ENCODE measurements around the gene TAS2R39.

DNA sequence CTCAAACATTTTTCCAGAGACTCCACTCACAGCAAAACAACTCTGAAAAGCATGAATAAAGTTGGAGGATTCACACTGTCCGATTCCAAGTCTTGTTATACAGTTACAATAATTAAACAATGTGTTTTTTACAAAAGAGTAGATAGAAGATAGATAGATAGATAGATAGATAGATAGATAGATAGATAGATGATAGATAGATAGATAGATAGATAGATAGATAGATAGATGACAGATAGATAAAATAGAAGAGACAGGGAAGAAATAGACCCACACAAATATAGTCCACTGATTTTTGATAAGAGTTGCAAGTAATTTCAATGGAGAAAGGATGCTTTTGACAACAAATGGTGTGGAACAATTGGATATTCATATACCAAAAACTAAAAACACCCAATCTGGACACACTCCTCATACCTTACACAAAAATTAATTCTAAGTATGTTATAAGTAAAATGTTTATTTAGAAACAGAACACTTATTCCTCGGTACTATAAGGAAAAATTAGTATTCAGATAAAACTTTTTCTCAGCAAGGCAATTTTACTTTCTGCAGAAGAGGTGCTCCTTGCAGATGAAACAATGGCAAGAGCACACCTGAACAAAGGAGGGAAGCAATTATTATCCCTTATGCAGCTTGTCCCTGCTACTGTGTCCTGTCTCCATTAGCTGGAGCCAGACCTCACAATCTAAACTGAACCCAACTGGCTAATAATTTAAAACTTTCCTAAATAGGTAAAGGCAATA, 5.7 kb upstream of the TAS2R39 start:
- no peak for TF ChIP-seq POLR2A (IDR thresholded peaks at IDR 0.05)
- TF ChIP-seq, protein P1, sequence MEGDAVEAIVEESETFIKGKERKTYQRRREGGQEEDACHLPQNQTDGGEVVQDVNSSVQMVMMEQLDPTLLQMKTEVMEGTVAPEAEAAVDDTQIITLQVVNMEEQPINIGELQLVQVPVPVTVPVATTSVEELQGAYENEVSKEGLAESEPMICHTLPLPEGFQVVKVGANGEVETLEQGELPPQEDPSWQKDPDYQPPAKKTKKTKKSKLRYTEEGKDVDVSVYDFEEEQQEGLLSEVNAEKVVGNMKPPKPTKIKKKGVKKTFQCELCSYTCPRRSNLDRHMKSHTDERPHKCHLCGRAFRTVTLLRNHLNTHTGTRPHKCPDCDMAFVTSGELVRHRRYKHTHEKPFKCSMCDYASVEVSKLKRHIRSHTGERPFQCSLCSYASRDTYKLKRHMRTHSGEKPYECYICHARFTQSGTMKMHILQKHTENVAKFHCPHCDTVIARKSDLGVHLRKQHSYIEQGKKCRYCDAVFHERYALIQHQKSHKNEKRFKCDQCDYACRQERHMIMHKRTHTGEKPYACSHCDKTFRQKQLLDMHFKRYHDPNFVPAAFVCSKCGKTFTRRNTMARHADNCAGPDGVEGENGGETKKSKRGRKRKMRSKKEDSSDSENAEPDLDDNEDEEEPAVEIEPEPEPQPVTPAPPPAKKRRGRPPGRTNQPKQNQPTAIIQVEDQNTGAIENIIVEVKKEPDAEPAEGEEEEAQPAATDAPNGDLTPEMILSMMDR (IDR thresholded peaks at IDR 0.05) = no peak

Data from adrenal gland (tissue), 5 donors.